Liver (tissue), 9 donors: ENCODE results near the gene ZFYVE26. TPM values are rescaled to one million over a fixed set of nuclear protein-coding genes. Genes with fewer than 3 reads are reported as not detected.

ENCODE experiments used
- DNase-seq: peaks from one replicate; pipeline ENCODE4 v3.0.0-alpha.2; 2017; ENCODE audit warnings: low spot score
- H3K27ac ChIP-seq, 2 donors: one replicate each; pipeline ENCODE4 v1.7.0; 2013; ENCODE audit warnings: inconsistent platforms in 2 of 2, low read length in 2 of 2, control low read depth in 1 of 2, low read depth in 1 of 2, mild to moderate bottlenecking in 1 of 2
- H3K27me3 ChIP-seq, 4 donors: one replicate each; pipeline versions ENCODE4 v1.6.1 to v1.7.0; 2013; ENCODE audit warnings: low read length in 3 of 4, inconsistent platforms in 1 of 4, mild to moderate bottlenecking in 1 of 4, moderate library complexity in 1 of 4; ENCODE audit not compliant: control insufficient read depth in 4 of 4, insufficient read depth in 4 of 4
- H3K36me3 ChIP-seq, 4 donors: one replicate each; pipeline versions ENCODE4 v1.6.1 to v1.7.0; 2013; ENCODE audit warnings: low read length in 3 of 4, mild to moderate bottlenecking in 3 of 4, low read depth in 1 of 4, moderate library complexity in 1 of 4; ENCODE audit not compliant: control insufficient read depth in 4 of 4, insufficient read depth in 3 of 4
- H3K4me1 ChIP-seq, 4 donors: one replicate each; pipeline versions ENCODE4 v1.6.1 to v1.7.0; 2013; ENCODE audit warnings: low read length in 3 of 4, mild to moderate bottlenecking in 3 of 4, moderate library complexity in 1 of 4; ENCODE audit not compliant: control insufficient read depth in 4 of 4, insufficient read depth in 4 of 4
- H3K4me3 ChIP-seq, 3 donors: one replicate each; pipeline versions ENCODE4 v1.6.1 to v1.7.0; 2013; ENCODE audit warnings: low read length in 3 of 3, control low read depth in 1 of 3, low read depth in 1 of 3, mild to moderate bottlenecking in 1 of 3
- H3K9ac ChIP-seq, 2 donors: one replicate each; pipeline ENCODE4 v1.7.0; 2013; ENCODE audit warnings: low read length in 2 of 2, mild to moderate bottlenecking in 2 of 2, moderate library complexity in 2 of 2, control low read depth in 1 of 2, low read depth in 1 of 2
- H3K9me3 ChIP-seq, 4 donors: one replicate each; pipeline versions ENCODE4 v1.6.1 to v1.7.0; 2013; ENCODE audit warnings: low read length in 3 of 4; ENCODE audit not compliant: control insufficient read depth in 4 of 4
- ATF3 ChIP-seq: IDR thresholded peaks from 2 replicates; pipeline ENCODE4 v1.6.1; 2016; ENCODE audit warnings: antibody characterized with exemption
- CTCF ChIP-seq: fragments of 150-350 bp; IDR thresholded peaks from 2 replicates; pipeline ENCODE4 v1.5.1; 2017; ENCODE audit warnings: improper control_type of control experiment, low read depth, low read length; ENCODE audit not compliant: missing input control
- EGR1 ChIP-seq, 2 donors: IDR thresholded peaks; 2 replicates each; pipeline ENCODE4 v1.6.1; 2016 to 2018; ENCODE audit warnings: antibody characterized with exemption in 2 of 2, low read depth in 2 of 2
- FOXA1 ChIP-seq: IDR thresholded peaks from 2 replicates; pipeline ENCODE4 v1.6.1; 2016; ENCODE audit warnings: antibody characterized with exemption
- FOXA2 ChIP-seq: IDR thresholded peaks from 2 replicates; pipeline ENCODE4 v1.6.1; 2016; ENCODE audit warnings: antibody characterized with exemption
- GABPA ChIP-seq, 2 donors: IDR thresholded peaks in 1 of 2; conservative IDR thresholded peaks in 1 of 2; 2 replicates each; pipeline ENCODE4 v1.6.1; 2016; ENCODE audit warnings: antibody characterized with exemption in 2 of 2, mild to moderate bottlenecking in 1 of 2, moderate library complexity in 1 of 2
- HNF4A ChIP-seq, 2 donors: conservative IDR thresholded peaks; 2 replicates each; pipeline ENCODE4 v1.6.1; 2016; ENCODE audit warnings: antibody characterized with exemption in 2 of 2, mild to moderate bottlenecking in 2 of 2
- HNF4G ChIP-seq: IDR thresholded peaks from 2 replicates; pipeline ENCODE4 v1.6.1; 2016; ENCODE audit warnings: antibody characterized with exemption
- JUND ChIP-seq, 2 donors: IDR thresholded peaks; 2 replicates each; pipeline ENCODE4 v1.6.1; 2016; ENCODE audit warnings: antibody characterized with exemption in 2 of 2
- MAX ChIP-seq: IDR thresholded peaks from 2 replicates; pipeline ENCODE4 v1.6.1; 2016; ENCODE audit warnings: antibody characterized with exemption
- NR2F2 ChIP-seq: IDR thresholded peaks from 2 replicates; pipeline ENCODE4 v1.6.1; 2016; ENCODE audit warnings: antibody characterized with exemption
- RAD21 ChIP-seq, 2 donors: IDR thresholded peaks; 2 replicates each; pipeline ENCODE4 v1.6.1; 2016; ENCODE audit warnings: antibody characterized with exemption in 2 of 2, mild to moderate bottlenecking in 2 of 2
- REST ChIP-seq: IDR thresholded peaks from 2 replicates; pipeline ENCODE4 v1.6.1; 2016; ENCODE audit warnings: antibody characterized with exemption, mild to moderate bottlenecking
- SP1 ChIP-seq: IDR thresholded peaks from 2 replicates; pipeline ENCODE4 v1.6.1; 2018; ENCODE audit warnings: antibody characterized with exemption, mild to moderate bottlenecking
- TAF1 ChIP-seq: conservative IDR thresholded peaks from 2 replicates; pipeline ENCODE4 v1.6.1; 2016; ENCODE audit warnings: antibody characterized with exemption, mild to moderate bottlenecking
- YY1 ChIP-seq: IDR thresholded peaks from 2 replicates; pipeline ENCODE4 v1.6.1; 2016; ENCODE audit warnings: antibody characterized with exemption, mild to moderate bottlenecking
- WGBS: extraction: QIAGEN DNeasy Blood & Tissue Kit; methylation state at CpG from one replicate; pipeline ENCODE4 v1.1.7; 2013; 5-methylcytosine and 5-hydroxymethylcytosine counted together
- polyA plus RNA-seq, 2 donors: library from polyadenylated mRNA; stranded (reverse) in 1 of 2; unstranded in 1 of 2; fragments of 200-250 nt in 1 of 2; fragments of >200 nt in 1 of 2; fragmentation: Nextera tagmentation in 1 of 2; extraction: Ambion mirVana in 1 of 2; gene quantifications; one replicate each; pipeline versions ENCODE4 v1.2.1 to v1.2.3, GENCODE V29; 2013 to 2015
- total RNA-seq, 2 donors: library from RNA; depleted of rRNA; stranded (reverse); fragments of >200 nt; gene quantifications; one replicate each; pipeline ENCODE4 v1.2.3, GENCODE V29; 2014
- donor health status: healthy.
- donor health status: healthy.
- donor health status: healthy.
- donor health status: healthy.
- donor health status: healthy.

The ZFYVE26 gene
- total and polyA plus RNA-seq, 4 donors, result 2.4 to 17.2 (median 7.7) TPM

GRCh38 chr14:67863223-67863622 lies 46.8 kb upstream of the ZFYVE26 start:
- no peak for TF ChIP-seq CTCF
- TF ChIP-seq HNF4A (conservative IDR thresholded peaks at IDR 0.05), result no peak
- no peak for TF ChIP-seq YY1
- no peak for TF ChIP-seq NR2F2
- TF ChIP-seq FOXA2, result no peak
- TF ChIP-seq FOXA1, result no peak
- no peak for TF ChIP-seq ATF3
- 96% methylated on average over 2 of the region's 2 CpGs for WGBS
- no peak overlapping the region for H3K4me3 ChIP-seq

GRCh38 chr14:67859169-67859749 lies 42.9 kb upstream of the ZFYVE26 start:
- Histone ChIP-seq H3K36me3 (no peaks in the 10 kb centered on the region), H3K27ac (no peak overlapping the region), H3K4me3 (no peak overlapping the region), H3K9me3 (no peaks in the 10 kb centered on the region), H3K4me1 (no peaks in the 10 kb centered on the region), H3K9ac (no peak overlapping the region), H3K27me3 (no peaks in the 10 kb centered on the region)
- no peak for TF ChIP-seq JUND (IDR thresholded peaks at IDR 0.05)
- TF ChIP-seq HNF4A (conservative IDR thresholded peaks at IDR 0.05), result no peak
- no peak for TF ChIP-seq FOXA2
- TF ChIP-seq EGR1 (IDR thresholded peaks at IDR 0.05; ENCODE audit: low read depth in 2 of 2), result no peak
- TF ChIP-seq GABPA (IDR thresholded peaks at IDR 0.05 in 1 of 2, conservative IDR thresholded peaks at IDR 0.05 in 1 of 2), result no peak
- no peak for TF ChIP-seq HNF4G
- TF ChIP-seq FOXA1, result no peak
- no peak for TF ChIP-seq MAX
- TF ChIP-seq NR2F2, result no peak
- TF ChIP-seq REST, result no peak
- TF ChIP-seq TAF1, result no peak
- TF ChIP-seq YY1, result no peak
- TF ChIP-seq SP1, result no peak
- TF ChIP-seq RAD21 (IDR thresholded peaks at IDR 0.05), result no peak
- no peak for TF ChIP-seq CTCF
- 96% methylated on average over 1 of the region's 1 CpG for WGBS
- no peak for DNase-seq

More at GRCh38 chr14:67863223-67863622, 46.8 kb upstream of the ZFYVE26 start:
- no peak for DNase-seq
- no peaks in the 10 kb centered on the region for H3K36me3 ChIP-seq
- no peaks in the 10 kb centered on the region for H3K9me3 ChIP-seq
- no peaks in the 10 kb centered on the region for H3K27me3 ChIP-seq
- H3K4me1 ChIP-seq, result no peaks in the 10 kb centered on the region
- H3K9ac ChIP-seq, result no peak overlapping the region
- H3K27ac ChIP-seq, result no peak overlapping the region
